K562 (cell line): ENCODE results near the gene ZNF200.

Source experiments
- CREB1 ChIP-seq, 2 experiments: sonication (generic) in 1 of 2; formaldehyde crosslinking in 1 of 2; IDR thresholded peaks; 2 replicates each; pipeline versions ENCODE4 v1.6.1 to v1.8.0; 2012 to 2022; ENCODE audit warnings: inconsistent platforms in 1 of 2, mild to moderate bottlenecking in 1 of 2, missing genetic modification reagents in 1 of 2, moderate library complexity in 1 of 2
- HDAC2 ChIP-seq: fragments of 450-650 bp; IDR thresholded peaks from 2 replicates; pipeline ENCODE4 v1.6.1; 2016; ENCODE audit warnings: mild to moderate bottlenecking
- KDM1A ChIP-seq, 2 experiments: fragments of 450-650 bp; IDR thresholded peaks; 2 replicates each; pipeline ENCODE4 v1.6.1; 2016; ENCODE audit warnings: mild to moderate bottlenecking in 2 of 2
- MBD2 ChIP-seq: sonication (generic); IDR thresholded peaks from 2 replicates; pipeline ENCODE4 v1.6.1; 2016; ENCODE audit warnings: low read depth, borderline replicate concordance
- MTA2 ChIP-seq: fragments of 450-650 bp; IDR thresholded peaks from 2 replicates; pipeline ENCODE4 v1.6.1; 2016; ENCODE audit warnings: low read depth
- RCOR1 ChIP-seq, 2 experiments: IDR thresholded peaks; 2 replicates each; pipeline ENCODE4 v1.6.1; 2012; ENCODE audit warnings: low read depth in 2 of 2, low read length in 2 of 2, borderline replicate concordance in 1 of 2, improper control_type of control experiment in 1 of 2
- ZNF449 ChIP-seq: fragments of 250-450 bp; sonication (Bioruptor Pico); IDR thresholded peaks from 2 replicates; pipeline ENCODE4 v1.8.0; 2022; ENCODE audit warnings: moderate library complexity, mild to moderate bottlenecking, inconsistent platforms

GRCh38 chr16:3282730-3283542 is 48.0 kb upstream of the ZNF200 start, which contains the start of gene ZNF263:
- TF ChIP-seq HDAC2 (peak; percentile 70), CREB1 (IDR thresholded peaks at IDR 0.05) (peak; percentile 99), CREB1 (CRISPR knock-in tag; IDR thresholded peaks at IDR 0.05) (peak; percentile 98), KDM1A (IDR thresholded peaks at IDR 0.05) (no peak), RCOR1 (IDR thresholded peaks at IDR 0.05; ENCODE audit: borderline replicate concordance in 1 of 2, low read depth in 2 of 2, low read length in 2 of 2) (peak in 1 of 2 experiments; percentile 79; a peak in 2 of 4 replicates), MTA2 (no peak), MBD2 (peak; percentile 69), ZNF449 (CRISPR knock-in tag) (no peak)
